IMR-90 (cell line): ENCODE results near the gene AVP. TPM values are rescaled to one million over a fixed set of nuclear protein-coding genes. Genes with fewer than 3 reads are reported as not detected.

ENCODE experiments used
- ATAC-seq: fragments of 200-7000 bp; cut with Tn5 transposase; 2 replicates; pipeline ENCODE4 v1.9.1; 2020; ENCODE audit warnings: low read depth, mild to moderate bottlenecking, moderate library complexity
- BruUV-seq: library from RNA; stranded (reverse); fragments of 400-500 nt; replicated peaks from 2 replicates; lab custom pipeline; 2021; lab: Mats Ljungman, UMichigan
- CTCF ChIA-PET: fragments of 300-600 bp; formaldehyde crosslinking; extraction: SDS; loops from one replicate; lab custom pipeline; 2021; ENCODE audit warnings: antibody characterized with exemption; lab: Yijun Ruan, JAX
- POLR2A ChIA-PET: fragments of 300-600 bp; sonication (Branson Sonifier 250); formaldehyde crosslinking; loops from one replicate; lab custom pipeline; 2022; ENCODE audit warnings: antibody characterized with exemption; ENCODE audit not compliant: unreplicated experiment; lab: Charles Lee
- DNase-seq: peaks from one replicate; pipeline ENCODE4 v3.0.0; 2013
- H2AFZ ChIP-seq: replicated peaks from 2 replicates; pipeline ENCODE3; 2013; ENCODE audit warnings: low read length, mild to moderate bottlenecking; ENCODE audit not compliant: poor library complexity
- H2AK5ac ChIP-seq: 2 replicates; pipeline ENCODE4 v1.6.1; 2013; ENCODE audit warnings: low read depth, low read length, inconsistent platforms
- H2AK9ac ChIP-seq: replicated peaks from 2 replicates; pipeline ENCODE3; 2013; ENCODE audit warnings: mild to moderate bottlenecking, low read depth, low read length, moderate library complexity; ENCODE audit not compliant: poor library complexity
- H2BK120ac ChIP-seq: 2 replicates; pipeline ENCODE4 v1.6.1; 2013; ENCODE audit warnings: low read depth, low read length, inconsistent platforms
- H2BK15ac ChIP-seq: 3 replicates; pipeline ENCODE4 v1.6.1; 2013; ENCODE audit warnings: low read depth, low read length, inconsistent platforms
- H2BK20ac ChIP-seq: 2 replicates; pipeline ENCODE4 v1.6.1; 2013; ENCODE audit warnings: low read depth, mild to moderate bottlenecking, inconsistent platforms, low read length, moderate library complexity
- H2BK5ac ChIP-seq: 2 replicates; pipeline ENCODE4 v1.6.1; 2013; ENCODE audit warnings: mild to moderate bottlenecking, low read depth, low read length, inconsistent platforms; ENCODE audit not compliant: poor library complexity, severe bottlenecking
- H3K14ac ChIP-seq: replicated peaks from 2 replicates; pipeline ENCODE4 v1.6.1; 2013; ENCODE audit warnings: low read depth, low read length, inconsistent platforms
- H3K18ac ChIP-seq: 2 replicates; pipeline ENCODE4 v1.6.1; 2013; ENCODE audit warnings: low read depth, low read length, control low read depth
- H3K23ac ChIP-seq: 2 replicates; pipeline ENCODE4 v1.6.1; 2013; ENCODE audit warnings: low read depth, low read length, inconsistent platforms
- H3K27ac ChIP-seq: 2 replicates; pipeline ENCODE4 v1.5.1; 2013; ENCODE audit warnings: mild to moderate bottlenecking, control low read depth, low read length; ENCODE audit not compliant: insufficient read depth
- H3K27me3 ChIP-seq: 2 replicates; pipeline ENCODE4 v1.6.1; 2013; ENCODE audit warnings: low read length; ENCODE audit not compliant: control insufficient read depth, insufficient read depth
- H3K36me3 ChIP-seq: 2 replicates; pipeline ENCODE4 v1.6.1; 2013; ENCODE audit warnings: low read length, mixed read lengths; ENCODE audit not compliant: control insufficient read depth, insufficient read depth
- H3K4ac ChIP-seq: 2 replicates; pipeline ENCODE4 v1.6.1; 2013; ENCODE audit warnings: low read depth, low read length, inconsistent platforms
- H3K4me1 ChIP-seq: 2 replicates; pipeline ENCODE4 v1.6.1; 2013; ENCODE audit warnings: low read length, mixed read lengths; ENCODE audit not compliant: control insufficient read depth, insufficient read depth
- H3K4me2 ChIP-seq: 2 replicates; pipeline ENCODE4 v1.6.1; 2013; ENCODE audit warnings: low read depth, mild to moderate bottlenecking, control low read depth, low read length, moderate library complexity
- H3K4me3 ChIP-seq: 2 replicates; pipeline ENCODE4 v1.5.1; 2013; ENCODE audit warnings: low read depth, mild to moderate bottlenecking, control low read depth, low read length, moderate library complexity; ENCODE audit not compliant: insufficient read depth
- H3K56ac ChIP-seq: 2 replicates; pipeline ENCODE4 v1.6.1; 2013; ENCODE audit warnings: low read length, inconsistent platforms; ENCODE audit not compliant: insufficient read depth; ENCODE audit errors: extremely low read depth
- H3K79me1 ChIP-seq, 2 experiments: 2 replicates each; pipeline ENCODE4 v1.6.1; 2013; ENCODE audit warnings: low read length in 2 of 2, inconsistent platforms in 1 of 2, low read depth in 1 of 2
- H3K9ac ChIP-seq: 2 replicates; pipeline ENCODE4 v1.6.1; 2013; ENCODE audit warnings: low read depth, low read length, control low read depth
- H3K9me1 ChIP-seq: 2 replicates; pipeline ENCODE4 v1.6.1; 2013; ENCODE audit warnings: low read length, inconsistent platforms; ENCODE audit not compliant: insufficient read depth
- H3K9me3 ChIP-seq: 2 replicates; pipeline ENCODE4 v1.6.1; 2013; ENCODE audit warnings: low read length; ENCODE audit not compliant: control insufficient read depth, insufficient read depth
- H4K20me1 ChIP-seq: 2 replicates; pipeline ENCODE4 v1.6.1; 2013; ENCODE audit warnings: low read length, inconsistent platforms; ENCODE audit not compliant: insufficient read depth
- H4K5ac ChIP-seq: 2 replicates; pipeline ENCODE4 v1.6.1; 2013; ENCODE audit warnings: mild to moderate bottlenecking, low read depth, low read length, control low read depth
- H4K8ac ChIP-seq, 2 experiments: 2 replicates each; pipeline ENCODE4 v1.6.1; 2013; ENCODE audit warnings: low read depth in 2 of 2, low read length in 2 of 2, control low read depth in 1 of 2, inconsistent platforms in 1 of 2
- H4K91ac ChIP-seq: 2 replicates; pipeline ENCODE4 v1.6.1; 2013; ENCODE audit warnings: low read depth, low read length, inconsistent platforms; ENCODE audit not compliant: insufficient read depth
- CEBPB ChIP-seq: IDR thresholded peaks from 2 replicates; pipeline ENCODE4 v1.6.1; 2012; ENCODE audit warnings: low read depth, low read length, improper control_type of control experiment
- FOS ChIP-seq: fragments of 150-350 bp; IDR thresholded peaks from 2 replicates; pipeline ENCODE4 v1.6.1; 2016; ENCODE audit warnings: low read depth, low read length
- MAFK ChIP-seq: IDR thresholded peaks from 2 replicates; pipeline ENCODE4 v1.6.1; 2012; ENCODE audit warnings: low read depth, low read length, improper control_type of control experiment
- NFE2L2 ChIP-seq: fragments of 150-350 bp; IDR thresholded peaks from 2 replicates; pipeline ENCODE4 v1.6.1; 2016; ENCODE audit warnings: low read depth, mild to moderate bottlenecking, low read length
- RCOR1 ChIP-seq: IDR thresholded peaks from 2 replicates; pipeline ENCODE4 v1.6.1; 2012; ENCODE audit warnings: mild to moderate bottlenecking, low read length, improper control_type of control experiment; ENCODE audit not compliant: insufficient replicate concordance
- SMC3 ChIP-seq: fragments of 150-350 bp; IDR thresholded peaks from 2 replicates; pipeline ENCODE4 v1.6.1; 2016; ENCODE audit warnings: low read depth, mild to moderate bottlenecking, antibody characterized with exemption, low read length, moderate library complexity
- WGBS, 2 experiments: methylation state at CpG; one replicate each; pipeline versions ENCODE4 v1.1.5 to v1.1.7; 2013; ENCODE audit warnings: missing lambda C conversion rate in 2 of 2; ENCODE audit not compliant: insufficient read length in 1 of 2; ENCODE audit errors: extremely low coverage in 2 of 2; 5-methylcytosine and 5-hydroxymethylcytosine counted together
- dilution Hi-C: fragments of 300-500 bp; cut with HindIII; formaldehyde crosslinking; loops from one replicate; pipeline ENCODE4 v1.14.3; 2018; ENCODE audit warnings: low sequenced_read_pairs; ENCODE audit not compliant: unreplicated experiment
- in situ Hi-C: fragments of 300-500 bp; cut with MboI; formaldehyde crosslinking; loops from 3 replicates; pipeline ENCODE4 v1.14.3; 2019; ENCODE audit warnings: low sequenced_read_pairs, inconsistent platforms, mixed read lengths
- intact Hi-C: fragments of 100-400 bp; cut with micrococcal nuclease; formaldehyde crosslinking; loops from 2 replicates; pipeline ENCODE4 v1.10.0; 2022
- polyA plus RNA-seq, 3 experiments: library from polyadenylated mRNA; depleted of rRNA; stranded (reverse); fragments of >200 nt; gene quantifications; 2 replicates each; pipeline ENCODE4 v1.2.3, GENCODE V29; 2012; ENCODE audit warnings: low replicate concordance in 1 of 3
- total RNA-seq: library from RNA; depleted of rRNA; stranded (reverse); fragments of >200 nt; gene quantifications from 2 replicates; pipeline ENCODE4 v1.2.3, GENCODE V29; 2012
- TF ChIP-seq, protein P1 (sequence below): fragments of 150-350 bp; IDR thresholded peaks from 2 replicates; pipeline ENCODE4 v1.6.1; 2017; ENCODE audit warnings: mild to moderate bottlenecking, antibody characterized with exemption, low read length, low read depth

The AVP gene
- total and polyA plus RNA-seq, 2 of the 4 experiments (the other 2 are of a cell fraction): not detected

- TF ChIP-seq SMC3 (no peak), CEBPB (no peak)
These were observed 25.1 kb upstream of the AVP start (continued) for GRCh38 chr20:3109350-3110302.

DNA sequence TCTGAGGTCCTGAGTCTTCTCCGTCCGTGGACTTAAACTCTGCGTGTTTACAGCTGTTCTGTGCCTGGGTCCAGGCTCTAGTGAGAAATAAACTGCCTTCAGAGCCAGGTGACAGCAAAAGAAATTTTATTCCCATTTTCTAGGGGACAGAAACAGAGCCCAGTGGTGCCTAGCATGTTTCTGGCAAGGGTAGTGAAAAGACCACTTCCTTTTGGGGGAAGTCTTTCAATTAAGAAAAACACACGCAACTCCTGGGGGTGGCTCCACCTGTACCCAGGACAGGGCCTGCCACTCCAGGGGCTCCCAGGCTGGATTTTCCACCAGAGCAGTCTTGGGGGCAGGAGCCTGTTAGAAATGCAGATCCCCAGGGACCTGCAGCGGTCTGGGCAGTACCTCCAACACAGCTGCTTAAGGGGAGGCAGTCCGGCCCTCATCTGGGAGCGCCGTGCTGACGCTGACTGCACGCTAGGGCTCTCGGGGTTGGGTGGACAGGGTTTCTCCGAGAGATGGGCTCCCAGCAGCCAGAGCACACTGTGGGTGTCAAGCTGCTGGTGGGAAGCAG is 23.0 kb upstream of the AVP start:
- Histone ChIP-seq H3K79me1 (no peaks in the 10 kb centered on the region), H3K27ac (no peak overlapping the region), H3K9me1 (no peaks in the 10 kb centered on the region; the same call in 1 of the 2 replicates), H3K18ac (no peak overlapping the region), H3K14ac (no peak overlapping the region), H3K9ac (no peak overlapping the region), H2AFZ (no peak overlapping the region), H3K27me3 (no peaks in the 10 kb centered on the region), H3K56ac (no peak overlapping the region), H2AK5ac (no peak overlapping the region), H3K9me3 (no peaks in the 10 kb centered on the region), H3K23ac (no peak overlapping the region), H3K36me3 (peaks cover 16% of the 10 kb centered on the region), H2BK120ac (no peak overlapping the region), H2AK9ac (no peak overlapping the region), H4K20me1 (no peaks in the 10 kb centered on the region), H4K5ac (no peak overlapping the region), H4K8ac (no peak overlapping the region), H2BK20ac (no peak overlapping the region), H2BK5ac (no peak overlapping the region), H3K4me1 (no peaks in the 10 kb centered on the region), H3K4me2 (no peak overlapping the region), H3K4ac (no peak overlapping the region), H3K4me3 (no peak overlapping the region), H4K91ac (no peak overlapping the region), H2BK15ac (no peak overlapping the region)
- WGBS, 2 experiments: no CpG with 5 or more reads among the region's 12 CpGs
- TF ChIP-seq NFE2L2: no peak
- TF ChIP-seq CEBPB: no peak
- no peak for TF ChIP-seq RCOR1
- TF ChIP-seq, protein P1, sequence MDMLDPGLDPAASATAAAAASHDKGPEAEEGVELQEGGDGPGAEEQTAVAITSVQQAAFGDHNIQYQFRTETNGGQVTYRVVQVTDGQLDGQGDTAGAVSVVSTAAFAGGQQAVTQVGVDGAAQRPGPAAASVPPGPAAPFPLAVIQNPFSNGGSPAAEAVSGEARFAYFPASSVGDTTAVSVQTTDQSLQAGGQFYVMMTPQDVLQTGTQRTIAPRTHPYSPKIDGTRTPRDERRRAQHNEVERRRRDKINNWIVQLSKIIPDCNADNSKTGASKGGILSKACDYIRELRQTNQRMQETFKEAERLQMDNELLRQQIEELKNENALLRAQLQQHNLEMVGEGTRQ: no peak
- TF ChIP-seq MAFK: no peak
- TF ChIP-seq FOS: no peak
- no peak for TF ChIP-seq SMC3
- in situ Hi-C loops (loop anchor here (5.0 kb wide), 1 partner anchor 50 kb away; no protein-coding TSS in a partner anchor), dilution Hi-C loops (no loop called here), intact Hi-C loops (no loop called here)
- ChIA-PET POLR2A (no interaction called here), CTCF (no interaction called here)
- DNase-seq (no peak), ATAC-seq (no peak)
- BruUV-seq: no TSS peak
